Pancreas (tissue), 10 donors: ENCODE data around the gene MAMLD1. TPM values are rescaled to one million over a fixed set of nuclear protein-coding genes. Genes with fewer than 3 reads are reported as not detected.
A peak's percentile ranks its signal among the peaks of the same experiment; 100 is the strongest.

Source experiments
- ATAC-seq, 4 donors: fragments of 200-7000 bp; cut with Tn5 transposase; one replicate each; pipeline versions ENCODE4 v1.8.0 to v1.9.1; 2020; ENCODE audit warnings: mild to moderate bottlenecking in 4 of 4, moderate library complexity in 4 of 4
- DNase-seq, 6 donors: peaks; one replicate each; pipeline ENCODE4 v3.0.0-alpha.2; 2020
- FAIRE-seq: peaks from 2 replicates; lab custom pipeline; 2012; peaks lifted over from hg19 to GRCh38; lab: Jason Lieb, UNC
- H3K27ac ChIP-seq, 4 donors: fragments of 200-600 bp; sonication (generic); 1 replicate in 3 of 4; 2 replicates in 1 of 4; pipeline versions ENCODE4 v1.5.0 to v1.8.0; 2020
- H3K27me3 ChIP-seq, 4 donors: fragments of 200-600 bp; one replicate each; pipeline ENCODE4 v1.8.0; 2021
- H3K36me3 ChIP-seq, 3 donors: fragments of 200-600 bp; sonication (generic) in 1 of 3; one replicate each; pipeline versions ENCODE4 v1.5.0 to v1.8.0; 2020 to 2021
- H3K4me1 ChIP-seq, 3 donors: fragments of 200-600 bp; one replicate each; pipeline ENCODE4 v1.8.0; 2021
- H3K4me3 ChIP-seq, 4 donors: fragments of 200-600 bp; sonication (generic) in 2 of 4; one replicate each; pipeline versions ENCODE4 v1.5.0 to v1.8.0; 2020 to 2021
- H3K9me3 ChIP-seq, 4 donors: fragments of 200-600 bp; one replicate each; pipeline ENCODE4 v1.8.0; 2021
- CTCF ChIP-seq, 4 donors: fragments of 200-600 bp; sonication (generic) in 3 of 4; IDR thresholded peaks; one replicate each; pipeline versions ENCODE4 v1.5.0 to v1.8.0; 2021; ENCODE audit warnings: antibody characterized with exemption in 4 of 4
- WGBS, 2 donors: extraction: QIAGEN DNeasy Blood & Tissue Kit; methylation state at CpG; one replicate each; pipeline ENCODE4 v1.1.7; 2013; 5-methylcytosine and 5-hydroxymethylcytosine counted together
- intact Hi-C, 3 donors: fragments of 100-400 bp; cut with DNase I; formaldehyde crosslinking; loops; one replicate each; pipeline versions ENCODE4 v1.11.1 to v1.14.2; 2022
- polyA plus RNA-seq, 2 donors: library from polyadenylated mRNA; stranded (reverse); fragments of 200-250 nt; gene quantifications; one replicate each; pipeline ENCODE4 v1.2.3, GENCODE V29; 2013
- total RNA-seq, 6 donors: library from RNA; stranded (reverse); fragmentation: NEBNext Ultra II Directional in 4 of 6; extraction: Animal tissue kit (Norgen Biotek cat#: 25700) in 4 of 6; gene quantifications; one replicate each; pipeline versions ENCODE4 v1.2.1 to v1.2.4, GENCODE V29; 2021 to 2023
- donor health status: healthy with polysubstance abuse.
- donor health status: DM: no; HTN: no; CAD: no; lungs with moderate emphysema.
- donor health status: DM: no; HTN: no; CAD: no.
- donor health status: control.
- donor health status: control.
- donor health status: Bipolar disorder and iron deficiency.
- donor health status: DM: yes; HTN: yes; CAD: no.
- donor health status: DM: no; HTN: no; CAD: no.
- donor health status: DM: no; HTN: no; CAD: no.
- donor health status: DM: yes; HTN: yes; CAD: no.

Gene MAMLD1
- total and polyA plus RNA-seq, 8 donors, result 2.4 to 8.8 (median 3.5) TPM

- H3K27ac ChIP-seq, result no peak overlapping the region
- FAIRE-seq (no peak), ATAC-seq (peak in 3 of 4 donors; percentile 57 to 86 (median 85)), DNase-seq (peak in 1 of 6 donors; percentile 19)
- H3K36me3 ChIP-seq, result no peaks in the 10 kb centered on the region
- intact Hi-C loops, result no loop called here
- no peaks in the 10 kb centered on the region for H3K27me3 ChIP-seq
- no peak for TF ChIP-seq CTCF (IDR thresholded peaks at IDR 0.05)
- H3K9me3 ChIP-seq, result no peaks in the 10 kb centered on the region
- H3K4me3 ChIP-seq, result no peak overlapping the region
- H3K4me1 ChIP-seq, result no peaks in the 10 kb centered on the region
- WGBS, 2 donors, result 35 to 46% methylated on average over 4 of the region's 4 CpGs
These were observed 38.9 kb upstream of the MAMLD1 start for GRCh38 chrX:150324035-150324728.

DNA sequence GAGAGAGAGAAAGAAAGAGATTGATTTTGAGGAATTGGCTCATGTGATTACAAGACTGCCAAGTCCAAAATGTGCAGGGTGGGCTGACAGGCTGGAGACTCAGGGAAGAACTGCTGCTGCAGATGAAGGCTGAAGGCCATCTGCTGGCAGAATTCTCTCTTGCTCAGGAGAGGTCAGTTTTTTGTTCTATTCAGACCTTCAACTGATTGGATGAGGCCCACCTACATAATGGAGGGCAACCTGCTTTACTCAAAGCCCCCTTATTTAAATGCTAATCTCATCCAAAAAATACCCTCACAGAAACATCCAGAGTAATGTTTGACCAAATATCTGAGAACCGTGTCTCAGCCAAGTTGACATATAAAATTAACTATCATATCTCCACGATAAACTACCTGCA, 38.2 kb upstream of the MAMLD1 start:
- intact Hi-C loops, result no loop called here
- ATAC-seq (no peak), DNase-seq (no peak), FAIRE-seq (no peak)
- Histone ChIP-seq H3K27me3 (no peaks in the 10 kb centered on the region), H3K36me3 (no peaks in the 10 kb centered on the region), H3K27ac (no peak overlapping the region), H3K9me3 (no peaks in the 10 kb centered on the region), H3K4me3 (no peak overlapping the region), H3K4me1 (no peaks in the 10 kb centered on the region)
- TF ChIP-seq CTCF (IDR thresholded peaks at IDR 0.05), result no peak
- WGBS, 2 donors, result 75 to 87% methylated on average over 2 of the region's 2 CpGs

- 22 to 33% methylated on average over 7 of the region's 7 CpGs for WGBS, 2 donors
- H3K27me3 ChIP-seq, result no peaks in the 10 kb centered on the region
- ATAC-seq, result peak in 2 of 4 donors; percentile 18 to 51
- H3K4me1 ChIP-seq, result no peaks in the 10 kb centered on the region
- H3K9me3 ChIP-seq, result no peaks in the 10 kb centered on the region
- FAIRE-seq, result no peak
- H3K4me3 ChIP-seq, result no peak overlapping the region
- no peak for DNase-seq
- no peak overlapping the region for H3K27ac ChIP-seq
- H3K36me3 ChIP-seq, result no peaks in the 10 kb centered on the region
- no peak for TF ChIP-seq CTCF (IDR thresholded peaks at IDR 0.05)
- intact Hi-C loops, result no loop called here
These were observed 36.4 kb upstream of the MAMLD1 start for GRCh38 chrX:150326541-150327247.

DNA sequence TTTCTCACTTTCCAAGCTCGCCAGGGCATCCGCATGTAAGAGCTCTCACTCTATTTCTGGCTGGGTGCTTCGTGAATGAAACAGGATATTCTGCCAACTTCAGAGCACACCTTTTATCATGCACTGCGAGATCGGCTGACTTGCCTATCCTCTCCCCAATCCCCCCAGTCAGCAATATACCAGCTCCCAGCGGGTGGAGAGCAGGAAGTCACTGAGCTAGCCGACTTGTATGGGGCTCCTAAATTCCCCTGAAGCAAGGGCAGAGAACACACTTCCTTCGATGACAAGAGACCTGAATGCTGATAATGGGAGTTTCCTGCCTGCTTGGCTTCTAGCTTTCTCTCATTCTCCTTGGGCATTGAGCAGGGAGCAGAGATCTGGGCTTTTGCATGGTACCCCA, 33.8 kb upstream of the MAMLD1 start:
- no peaks in the 10 kb centered on the region for H3K9me3 ChIP-seq
- no peaks in the 10 kb centered on the region for H3K36me3 ChIP-seq
- no peak for DNase-seq
- FAIRE-seq, result no peak
- no peaks in the 10 kb centered on the region for H3K27me3 ChIP-seq
- WGBS, 2 donors, result 57 to 78% methylated on average over 8 of the region's 8 CpGs
- TF ChIP-seq CTCF (IDR thresholded peaks at IDR 0.05), result no peak
- no peak for ATAC-seq
- no peaks in the 10 kb centered on the region for H3K4me1 ChIP-seq
- intact Hi-C loops, result no loop called here
- H3K4me3 ChIP-seq, result no peak overlapping the region
- H3K27ac ChIP-seq, result no peak overlapping the region

- no peak overlapping the region for H3K27ac ChIP-seq
- intact Hi-C loops, result no loop called here
- FAIRE-seq, result no peak
- H3K27me3 ChIP-seq, result no peaks in the 10 kb centered on the region
- no peak overlapping the region for H3K4me3 ChIP-seq
- ATAC-seq, result no peak
- no peaks in the 10 kb centered on the region for H3K9me3 ChIP-seq
- TF ChIP-seq CTCF (IDR thresholded peaks at IDR 0.05), result no peak
- H3K4me1 ChIP-seq, result no peaks in the 10 kb centered on the region
- no peak for DNase-seq
- WGBS, 2 donors, result 54 to 77% methylated on average over 2 of the region's 2 CpGs
- no peaks in the 10 kb centered on the region for H3K36me3 ChIP-seq
These were observed 33.2 kb upstream of the MAMLD1 start for GRCh38 chrX:150329868-150330267.
